ENCODE data around the gene PNPLA6. TPM values are rescaled to one million over a fixed set of nuclear protein-coding genes. Genes with fewer than 3 reads are reported as not detected.

The PNPLA6 gene
- total RNA-seq, 1 donor from 2014 or later: 140 TPM

GRCh38 chr19:7516333-7516732 is 19.2 kb upstream of the PNPLA6 start:
- Mint-ChIP-seq H3K27ac (peak overlapping the region; percentile 92), H3K4me1 (ENCODE audit: low read depth) (peaks cover 15% of the 10 kb centered on the region), H3K4me3 (ENCODE audit: low read depth) (peak overlapping the region; percentile 90), H3K36me3 (ENCODE audit: insufficient read depth) (peaks cover 11% of the 10 kb centered on the region), H3K9me3 (ENCODE audit: low read depth) (no peaks in the 10 kb centered on the region), H3K27me3 (no peaks in the 10 kb centered on the region)
- no peak for DNase-seq (ENCODE audit: low spot score, unreplicated experiment)
- no peak for TF ChIP-seq CTCF (IDR thresholded peaks at IDR 0.05; ENCODE audit: unreplicated experiment)

- DNase-seq (ENCODE audit: low spot score, unreplicated experiment): no peak
- TF ChIP-seq CTCF (IDR thresholded peaks at IDR 0.05; ENCODE audit: unreplicated experiment): no peak
- Mint-ChIP-seq H3K9me3 (ENCODE audit: low read depth) (no peaks in the 10 kb centered on the region), H3K4me1 (ENCODE audit: low read depth) (peaks cover 16% of the 10 kb centered on the region), H3K4me3 (ENCODE audit: low read depth) (peak overlapping the region; percentile 90), H3K27me3 (no peaks in the 10 kb centered on the region), H3K27ac (peak overlapping the region; percentile 92), H3K36me3 (ENCODE audit: insufficient read depth) (peaks cover 11% of the 10 kb centered on the region)
Observed at GRCh38 chr19:7516878-7517277, 18.6 kb upstream of the PNPLA6 start.

GRCh38 chr19:7519361-7520130 is 16.0 kb upstream of the PNPLA6 start:
- no peak overlapping the region for H3K4me3 Mint-ChIP-seq (ENCODE audit: low read depth)
- no peaks in the 10 kb centered on the region for H3K9me3 Mint-ChIP-seq (ENCODE audit: low read depth)
- H3K36me3 Mint-ChIP-seq (ENCODE audit: insufficient read depth): peaks cover 11% of the 10 kb centered on the region
- peaks cover 23% of the 10 kb centered on the region for H3K4me1 Mint-ChIP-seq (ENCODE audit: low read depth)
- peak overlapping the region; percentile 82 for H3K27ac Mint-ChIP-seq
- DNase-seq (ENCODE audit: low spot score, unreplicated experiment): no peak
- TF ChIP-seq CTCF (IDR thresholded peaks at IDR 0.05; ENCODE audit: unreplicated experiment): no peak
- H3K27me3 Mint-ChIP-seq: no peaks in the 10 kb centered on the region

- Mint-ChIP-seq H3K27ac (no peak overlapping the region), H3K36me3 (ENCODE audit: insufficient read depth) (peaks cover 11% of the 10 kb centered on the region), H3K27me3 (no peaks in the 10 kb centered on the region), H3K9me3 (ENCODE audit: low read depth) (no peaks in the 10 kb centered on the region), H3K4me3 (ENCODE audit: low read depth) (no peak overlapping the region), H3K4me1 (ENCODE audit: low read depth) (peaks cover 22% of the 10 kb centered on the region)
- no peak for DNase-seq (ENCODE audit: low spot score, unreplicated experiment)
- TF ChIP-seq CTCF (IDR thresholded peaks at IDR 0.05; ENCODE audit: unreplicated experiment): no peak
Observed at GRCh38 chr19:7520131-7521051, 15.1 kb upstream of the PNPLA6 start.

- peaks cover 11% of the 10 kb centered on the region for H3K36me3 Mint-ChIP-seq (ENCODE audit: insufficient read depth)
- H3K27me3 Mint-ChIP-seq: no peaks in the 10 kb centered on the region
- no peak for TF ChIP-seq CTCF (IDR thresholded peaks at IDR 0.05; ENCODE audit: unreplicated experiment)
- peak overlapping the region; percentile 75 for H3K4me3 Mint-ChIP-seq (ENCODE audit: low read depth)
- peaks cover 18% of the 10 kb centered on the region for H3K4me1 Mint-ChIP-seq (ENCODE audit: low read depth)
- H3K27ac Mint-ChIP-seq: peak overlapping the region; percentile 19
- no peak for DNase-seq (ENCODE audit: low spot score, unreplicated experiment)
- no peaks in the 10 kb centered on the region for H3K9me3 Mint-ChIP-seq (ENCODE audit: low read depth)
Observed at GRCh38 chr19:7521551-7522071, 13.9 kb upstream of the PNPLA6 start.

All from progenitor cell of endocrine pancreas (in vitro differentiated cells).